HG03558 (cell line): ENCODE measurements around the gene ZNF546.
A peak's percentile ranks its signal among the peaks of the same experiment; 100 is the strongest.
"Not testable (repeated sequence)": the region's sequence is repeated elsewhere in the genome, so short reads cannot be mapped to it uniquely, and the experiment has no call there.

Experiments
- ATAC-seq: cut with Tn5 transposase; IDR thresholded peaks from one replicate; pipeline ENCODE4 v1.9.1; 2021; ENCODE audit warnings: moderate number of reproducible peaks; ENCODE audit not compliant: unreplicated experiment; ENCODE audit errors: extremely low read depth

Gene ZNF546

GRCh38 chr19:39983695-39984300 is 13.1 kb upstream of the ZNF546 start:
- ATAC-seq = no peak

- no peak for ATAC-seq
Observed at GRCh38 chr19:39986643-39987042, 10.2 kb upstream of the ZNF546 start.

GRCh38 chr19:39987167-39987566 is 9.7 kb upstream of the ZNF546 start:
- ATAC-seq = no peak

- no peak for ATAC-seq
Observed at GRCh38 chr19:39987596-39987995, 9.3 kb upstream of the ZNF546 start.

- no peak for ATAC-seq
Observed at GRCh38 chr19:39993605-39994004, 3.3 kb upstream of the ZNF546 start.

GRCh38 chr19:39994361-39994760 is 2.5 kb upstream of the ZNF546 start:
- ATAC-seq = no peak

- no peak for ATAC-seq
Observed at GRCh38 chr19:39995794-39996193, 1.1 kb upstream of the ZNF546 start.

GRCh38 chr19:39996218-39996810 is 546 bp upstream of the ZNF546 start:
- peak; percentile 23 for ATAC-seq

GRCh38 chr19:39997638-39998216 is 867 bp downstream of the ZNF546 start:
- no peak for ATAC-seq

- no peak for ATAC-seq
Observed at GRCh38 chr19:39998501-39998900, 1.6 kb downstream of the ZNF546 start.

GRCh38 chr19:40005691-40006272 is 8.9 kb downstream of the ZNF546 start:
- ATAC-seq = no peak

GRCh38 chr19:40006273-40006691 is 9.4 kb downstream of the ZNF546 start:
- ATAC-seq = no peak

GRCh38 chr19:40009674-40010073 is 12.8 kb downstream of the ZNF546 start:
- no peak for ATAC-seq

GRCh38 chr19:40013991-40014390 is 17.1 kb downstream of the ZNF546 start:
- no peak for ATAC-seq

- no peak for ATAC-seq
Observed at GRCh38 chr19:40023969-40024368, 27.1 kb downstream of the ZNF546 start.

- no peak for ATAC-seq
Observed at GRCh38 chr19:40025938-40026596, 29.2 kb downstream of the ZNF546 start.

GRCh38 chr19:40026597-40026970 is 29.7 kb downstream of the ZNF546 start:
- ATAC-seq = no peak

GRCh38 chr19:40033989-40034560 is 37.2 kb downstream of the ZNF546 start:
- no peak for ATAC-seq

GRCh38 chr19:40035996-40036395 is 39.1 kb downstream of the ZNF546 start:
- ATAC-seq = no peak

- not testable (repeated sequence) for ATAC-seq
Observed at GRCh38 chr19:40038047-40038446, 41.2 kb downstream of the ZNF546 start.

GRCh38 chr19:40041718-40042117 is 44.9 kb downstream of the ZNF546 start:
- ATAC-seq = not testable (repeated sequence)
